D721Med (cell line): ENCODE measurements around the gene MYO16.

Source experiments
- DNase-seq: peaks from one replicate; pipeline ENCODE4 v3.0.0; 2011; ENCODE audit warnings: low spot score; ENCODE audit not compliant: insufficient read length
- FAIRE-seq: peaks from 2 replicates; lab custom pipeline; 2011; peaks lifted over from hg19 to GRCh38; lab: Jason Lieb, UNC
- TF ChIP-seq, protein P1 (sequence below): IDR thresholded peaks from 2 replicates; pipeline ENCODE4 v1.5.1; 2012; ENCODE audit warnings: mild to moderate bottlenecking, control low read depth; ENCODE audit not compliant: insufficient read depth; ENCODE audit errors: missing control alignments

MYO16 gene

DNA sequence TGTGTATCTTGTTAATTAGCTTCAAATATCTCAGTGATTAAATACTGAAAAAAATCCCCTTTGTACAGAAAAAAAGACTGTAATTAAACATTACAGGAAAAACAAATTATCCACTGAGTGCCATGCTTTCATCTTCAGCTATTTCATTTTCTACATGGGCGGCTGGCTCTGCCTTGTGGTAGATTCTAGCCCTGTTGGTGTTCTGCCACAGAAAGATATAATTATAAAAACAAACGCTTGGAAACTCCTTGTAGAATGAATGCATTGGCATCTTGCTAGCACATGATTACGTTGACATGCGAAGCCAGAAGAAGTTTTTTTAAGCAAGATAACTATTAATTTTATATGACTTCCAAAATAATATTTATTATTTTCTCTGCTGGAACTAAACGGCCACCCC lies 496.8 kb downstream of the MYO16 start:
- DNase-seq = no peak
- no peak for FAIRE-seq
- TF ChIP-seq, protein P1, sequence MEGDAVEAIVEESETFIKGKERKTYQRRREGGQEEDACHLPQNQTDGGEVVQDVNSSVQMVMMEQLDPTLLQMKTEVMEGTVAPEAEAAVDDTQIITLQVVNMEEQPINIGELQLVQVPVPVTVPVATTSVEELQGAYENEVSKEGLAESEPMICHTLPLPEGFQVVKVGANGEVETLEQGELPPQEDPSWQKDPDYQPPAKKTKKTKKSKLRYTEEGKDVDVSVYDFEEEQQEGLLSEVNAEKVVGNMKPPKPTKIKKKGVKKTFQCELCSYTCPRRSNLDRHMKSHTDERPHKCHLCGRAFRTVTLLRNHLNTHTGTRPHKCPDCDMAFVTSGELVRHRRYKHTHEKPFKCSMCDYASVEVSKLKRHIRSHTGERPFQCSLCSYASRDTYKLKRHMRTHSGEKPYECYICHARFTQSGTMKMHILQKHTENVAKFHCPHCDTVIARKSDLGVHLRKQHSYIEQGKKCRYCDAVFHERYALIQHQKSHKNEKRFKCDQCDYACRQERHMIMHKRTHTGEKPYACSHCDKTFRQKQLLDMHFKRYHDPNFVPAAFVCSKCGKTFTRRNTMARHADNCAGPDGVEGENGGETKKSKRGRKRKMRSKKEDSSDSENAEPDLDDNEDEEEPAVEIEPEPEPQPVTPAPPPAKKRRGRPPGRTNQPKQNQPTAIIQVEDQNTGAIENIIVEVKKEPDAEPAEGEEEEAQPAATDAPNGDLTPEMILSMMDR = no peak

DNA sequence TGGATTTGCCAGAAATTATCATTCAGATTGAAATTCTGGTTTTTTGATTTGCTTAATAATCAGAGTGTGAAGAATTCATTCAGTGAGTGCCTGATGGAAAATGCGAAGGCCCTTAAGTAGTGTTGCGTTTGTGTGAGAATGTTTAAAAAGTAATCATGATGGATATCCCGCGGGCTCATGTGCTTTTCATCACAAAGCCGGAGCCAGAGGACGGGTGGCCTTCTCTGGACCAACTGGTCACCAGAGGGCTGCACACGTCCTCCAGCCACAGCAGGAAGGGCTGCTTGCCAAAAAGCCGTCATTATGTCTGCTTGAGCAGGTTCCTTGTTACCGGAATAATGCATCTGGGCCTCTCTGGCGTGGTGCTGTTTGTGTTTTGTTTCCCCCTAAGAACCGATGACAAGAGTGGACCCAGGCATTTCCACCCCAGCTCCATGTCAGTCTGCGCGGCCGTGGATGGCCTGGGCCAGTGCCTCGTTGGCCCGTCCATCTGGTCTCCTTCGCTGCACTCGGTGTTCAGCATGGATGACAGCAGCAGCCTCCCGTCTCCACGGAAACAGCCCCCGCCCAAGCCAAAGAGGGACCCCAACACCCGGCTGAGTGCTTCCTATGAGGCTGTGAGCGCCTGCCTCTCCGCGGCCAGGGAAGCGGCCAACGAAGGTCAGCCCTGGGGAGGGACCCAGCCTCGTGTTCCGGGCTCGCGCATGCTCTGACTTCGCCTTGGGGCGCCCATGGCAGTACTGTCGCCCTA lies 497.7 kb downstream of the MYO16 start:
- TF ChIP-seq, protein P1 = no peak
- FAIRE-seq (no peak), DNase-seq (no peak)

DNA sequence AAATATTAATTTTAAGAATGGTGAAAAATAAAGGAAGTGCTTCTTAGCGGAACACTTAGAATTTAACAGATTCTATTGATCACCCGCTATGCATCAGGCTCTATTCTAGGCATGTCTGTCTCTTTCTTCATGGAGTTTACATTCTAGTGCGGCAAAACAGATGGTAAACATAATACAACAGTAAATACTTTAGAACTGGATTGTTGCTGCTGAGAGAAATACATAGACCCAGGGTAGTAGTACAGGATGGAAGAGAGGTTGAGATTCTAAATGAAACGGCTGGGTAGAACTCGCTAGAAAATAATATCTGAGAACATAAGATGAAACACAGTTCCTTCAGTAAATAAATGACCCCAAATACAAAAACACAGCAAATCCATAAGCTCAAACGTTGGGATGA lies 498.7 kb downstream of the MYO16 start:
- FAIRE-seq (no peak), DNase-seq (no peak)
- TF ChIP-seq, protein P1 = no peak

DNA sequence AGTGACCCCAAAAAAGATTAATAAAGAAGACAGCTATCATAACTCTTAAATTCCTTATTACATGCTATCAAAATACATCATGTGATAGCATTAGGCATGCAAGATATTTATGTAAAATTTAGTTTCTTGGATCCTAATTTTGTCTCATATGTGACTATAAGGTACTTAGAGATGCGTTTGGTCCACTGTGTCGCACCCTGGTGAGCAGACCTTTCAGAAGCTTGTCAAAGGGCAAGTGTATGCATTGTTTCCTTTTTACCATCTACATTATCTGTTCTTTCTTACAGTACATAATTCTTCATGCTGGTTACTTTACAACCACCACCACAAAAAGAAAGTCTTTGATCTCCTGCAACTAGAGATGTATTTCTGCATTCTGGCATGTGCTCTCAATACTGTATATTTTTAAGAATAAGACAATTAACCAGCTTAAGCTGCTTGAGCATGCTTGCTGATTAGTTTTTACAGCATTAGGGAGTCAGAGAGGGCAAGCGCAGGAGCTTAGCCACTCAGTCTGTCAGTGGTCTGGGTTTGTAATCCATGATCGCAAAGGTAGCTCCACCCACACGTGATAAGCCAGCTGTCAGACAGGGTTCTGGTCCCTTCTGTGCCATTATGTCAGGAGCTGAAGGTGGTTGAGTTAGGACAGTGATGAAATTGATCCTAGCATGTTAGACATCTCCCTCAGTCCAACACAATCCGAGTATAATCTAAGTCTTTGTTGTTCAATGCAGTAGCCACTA lies 500.9 kb downstream of the MYO16 start:
- TF ChIP-seq, protein P1 = no peak
- FAIRE-seq = peak; percentile 98
- DNase-seq = peak; percentile 48

DNA sequence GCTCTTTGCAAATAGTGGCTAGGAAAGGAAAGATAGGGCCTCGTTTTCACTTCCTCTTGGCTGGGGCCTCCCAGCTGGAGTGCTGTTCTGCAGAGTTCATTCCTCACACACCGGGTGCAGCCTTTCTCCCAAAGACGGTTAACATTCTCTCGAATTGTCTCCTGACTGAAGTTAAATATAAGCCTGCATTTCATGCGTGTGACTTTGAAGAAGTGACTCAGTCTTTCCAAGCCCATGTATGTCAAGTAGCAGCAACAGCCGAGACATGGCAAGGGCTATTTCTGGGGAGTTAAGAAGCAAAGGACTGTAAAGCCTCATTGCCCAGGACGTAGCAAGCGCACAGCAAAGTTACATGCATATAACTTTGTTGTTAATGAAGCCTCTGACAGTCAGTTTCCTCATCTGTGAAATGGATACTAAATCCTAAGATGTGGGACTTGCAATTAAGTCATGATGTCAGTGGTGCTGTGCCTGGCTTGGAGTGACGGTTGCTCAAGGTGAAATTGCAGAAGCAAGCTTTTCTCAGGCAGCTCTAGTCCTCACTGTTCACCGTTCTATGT lies 502.4 kb downstream of the MYO16 start:
- TF ChIP-seq, protein P1 = no peak
- no peak for DNase-seq

DNA sequence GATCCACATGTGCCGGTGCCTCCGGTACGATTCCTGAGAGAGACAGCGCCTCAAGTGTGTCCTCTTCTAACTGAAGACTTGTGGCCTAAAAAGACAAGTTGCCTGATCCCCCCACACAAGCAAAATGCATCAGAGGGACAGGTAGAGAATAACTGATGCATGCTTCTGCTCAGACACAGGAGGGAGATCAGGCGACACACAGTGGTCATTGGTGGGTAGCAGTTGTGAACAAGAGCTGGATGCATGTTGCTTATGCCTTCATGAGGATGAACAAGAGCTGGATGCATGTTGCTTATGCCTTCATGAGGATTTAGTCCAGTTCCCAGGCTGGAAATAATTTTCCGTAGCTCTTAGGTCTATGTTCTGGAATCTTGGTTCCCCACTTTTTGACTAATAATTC lies 505.6 kb downstream of the MYO16 start:
- TF ChIP-seq, protein P1 = no peak
- DNase-seq (no peak), FAIRE-seq (no peak)

More for the DNA sequence above, 502.4 kb downstream of the MYO16 start:
- FAIRE-seq = no peak
